Body of pancreas (tissue), 4 donors: ENCODE results near the gene DNAJB2. TPM values are rescaled to one million over a fixed set of nuclear protein-coding genes. Genes with fewer than 3 reads are reported as not detected.
A peak's percentile ranks its signal among the peaks of the same experiment; 100 is the strongest.

Experiments used
- ATAC-seq: fragments of 150-250 bp; one replicate; pipeline ENCODE4 v1.9.1; 2016
- DNase-seq, 4 donors: peaks; one replicate each; pipeline ENCODE4 v3.0.0-alpha.2; 2019
- H3K27ac ChIP-seq, 4 donors: fragments of 200-600 bp; sonication (generic); 1 replicate in 3 of 4; 2 replicates in 1 of 4; pipeline versions ENCODE4 v1.5.1 to v1.6.1; 2016 to 2019; ENCODE audit warnings: mild to moderate bottlenecking in 1 of 4, mixed read lengths in 1 of 4, moderate library complexity in 1 of 4
- H3K27me3 ChIP-seq, 2 donors: fragments of 200-600 bp; sonication (generic); one replicate each; pipeline ENCODE4 v1.6.0; 2016; ENCODE audit warnings: mild to moderate bottlenecking in 1 of 2
- H3K36me3 ChIP-seq, 2 donors: fragments of 200-600 bp; sonication (generic); replicated peaks in 1 of 2; 2 replicates each; pipeline ENCODE4 v1.5.1; 2016; ENCODE audit warnings: low read depth in 2 of 2; ENCODE audit not compliant: insufficient read depth in 1 of 2
- H3K4me1 ChIP-seq: fragments of 200-600 bp; sonication (generic); one replicate; pipeline ENCODE4 v1.6.0; 2016
- H3K4me3 ChIP-seq, 2 donors: fragments of 200-600 bp; sonication (generic); 1 replicate in 1 of 2; 2 replicates in 1 of 2; pipeline ENCODE4 v1.5.1; 2016 to 2019
- H3K9me3 ChIP-seq, 3 donors: fragments of 200-600 bp; sonication (generic); 1 replicate in 2 of 3; 2 replicates in 1 of 3; pipeline ENCODE4 v1.5.1; 2016
- CTCF ChIP-seq, 7 experiments: fragments of 450-650 bp in 4 of 7; fragments of 200-600 bp in 3 of 7; sonication (generic) in 3 of 7; IDR thresholded peaks; one replicate each; pipeline ENCODE4 v1.5.1; 2016 to 2019; ENCODE audit warnings: antibody characterized with exemption in 7 of 7
- POLR2A ChIP-seq, 3 donors: fragments of 450-650 bp; IDR thresholded peaks; one replicate each; pipeline ENCODE4 v1.6.1; 2016; ENCODE audit warnings: antibody characterized with exemption in 3 of 3, mild to moderate bottlenecking in 2 of 3
- WGBS, 2 donors: methylation state at CpG; one replicate each; pipeline ENCODE4 v1.1.5; 2017; 5-methylcytosine and 5-hydroxymethylcytosine counted together
- intact Hi-C: fragments of 100-400 bp; cut with DNase I; formaldehyde crosslinking; loops from one replicate; pipeline ENCODE4 v1.15.1; 2023
- total RNA-seq, 2 donors: library from RNA; depleted of rRNA; stranded (reverse); fragments of >200 nt; gene quantifications; one replicate each; pipeline ENCODE4 v1.1.0, GENCODE V29; 2016

Gene DNAJB2
- total RNA-seq, 2 donors from 2014 or later: 60.3 to 68.0 TPM

GRCh38 chr2:219272356-219272755 lies 6.8 kb upstream of the DNAJB2 start:
- 57 to 64% methylated on average over 4 of the region's 4 CpGs for WGBS, 2 donors
- intact Hi-C loops: no loop called here
- DNase-seq: no peak
- Histone ChIP-seq H3K27ac (no peak overlapping the region), H3K27me3 (no peaks in the 10 kb centered on the region), H3K4me1 (peaks cover 16% of the 10 kb centered on the region), H3K9me3 (no peaks in the 10 kb centered on the region), H3K36me3 (no peaks in the 10 kb centered on the region), H3K4me3 (no peak overlapping the region)
- no peak for ATAC-seq
- TF ChIP-seq POLR2A (IDR thresholded peaks at IDR 0.05) (no peak), CTCF (IDR thresholded peaks at IDR 0.05) (no peak)

GRCh38 chr2:219272995-219273394 lies 6.2 kb upstream of the DNAJB2 start:
- Histone ChIP-seq H3K9me3 (no peaks in the 10 kb centered on the region), H3K27me3 (no peaks in the 10 kb centered on the region), H3K27ac (no peak overlapping the region), H3K4me1 (peaks cover 22% of the 10 kb centered on the region), H3K36me3 (no peaks in the 10 kb centered on the region), H3K4me3 (no peak overlapping the region)
- intact Hi-C loops: no loop called here
- 64 to 68% methylated on average over 2 of the region's 2 CpGs for WGBS, 2 donors
- DNase-seq: no peak
- TF ChIP-seq CTCF (IDR thresholded peaks at IDR 0.05) (no peak), POLR2A (IDR thresholded peaks at IDR 0.05) (no peak)
- no peak for ATAC-seq

GRCh38 chr2:219273937-219274336 lies 5.2 kb upstream of the DNAJB2 start:
- DNase-seq (no peak), ATAC-seq (no peak)
- H3K4me1 ChIP-seq: peaks cover 32% of the 10 kb centered on the region
- H3K9me3 ChIP-seq: no peaks in the 10 kb centered on the region
- intact Hi-C loops: no loop called here
- TF ChIP-seq POLR2A (IDR thresholded peaks at IDR 0.05): no peak
- TF ChIP-seq CTCF (IDR thresholded peaks at IDR 0.05): no peak
- H3K27ac ChIP-seq: peak overlapping the region; percentile 57 to 87 (median 66)
- H3K36me3 ChIP-seq: no peaks in the 10 kb centered on the region
- H3K27me3 ChIP-seq: no peaks in the 10 kb centered on the region
- WGBS, 2 donors: 51 to 80% methylated on average over 1 to 3 of the region's 3 CpGs
- H3K4me3 ChIP-seq: no peak overlapping the region

- Histone ChIP-seq H3K27ac (peak overlapping the region; percentile 57 to 87 (median 66)), H3K4me1 (peaks cover 28% of the 10 kb centered on the region), H3K4me3 (no peak overlapping the region), H3K36me3 (no peaks in the 10 kb centered on the region), H3K27me3 (no peaks in the 10 kb centered on the region), H3K9me3 (no peaks in the 10 kb centered on the region)
- peak; percentile 41 to 68 (median 52) for DNase-seq
- peak; percentile 17 for ATAC-seq
- TF ChIP-seq CTCF (IDR thresholded peaks at IDR 0.05) (no peak), POLR2A (IDR thresholded peaks at IDR 0.05) (peak in 1 of 3 donors; percentile 32)
- intact Hi-C loops: no loop called here
- 55 to 65% methylated on average over 6 of the region's 6 CpGs for WGBS, 2 donors
Measured at GRCh38 chr2:219274361-219274921, 4.7 kb upstream of the DNAJB2 start.
